Activated T-helper 1 cell treated with anti-CD3 and anti-CD28 coated beads, Interleukin-2, amount 50 U/mL, for 16 hours (primary cell): ENCODE results near the gene IKZF4.
"Not testable (repeated sequence)": the region's sequence is repeated elsewhere in the genome, so short reads cannot be mapped to it uniquely, and the experiment has no call there.

Source experiments
- DNase-seq, 2 donors: peaks; one replicate each; pipeline ENCODE4 v3.0.0-alpha.2; 2020; ENCODE audit warnings: low read depth in 1 of 2, low spot score in 1 of 2

The IKZF4 gene

GRCh38 chr12:56038022-56038655 is 17.3 kb downstream of the IKZF4 start:
- no peak for DNase-seq

DNA sequence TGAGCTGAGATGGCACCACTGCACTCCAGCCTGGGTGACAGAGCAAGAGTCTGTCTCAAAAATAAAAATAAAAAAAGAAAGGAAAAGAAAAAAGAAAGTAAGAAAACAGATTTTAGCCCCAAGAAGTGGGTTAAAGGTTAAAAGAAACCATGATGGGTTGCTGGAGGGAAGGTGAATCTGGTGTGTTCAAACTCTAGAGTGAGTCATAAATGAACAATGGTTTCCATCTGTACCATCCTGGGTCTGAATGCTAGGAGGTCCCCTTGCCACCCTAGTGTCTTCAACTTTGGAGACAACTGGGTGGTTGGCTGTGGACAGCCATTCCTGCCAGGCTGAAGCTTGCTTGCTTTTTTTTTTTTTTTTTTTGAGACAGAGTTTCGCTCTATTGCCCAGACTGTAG is 19.3 kb downstream of the IKZF4 start:
- no peak for DNase-seq

- DNase-seq = no peak
Measured at GRCh38 chr12:56040963-56041551, 20.2 kb downstream of the IKZF4 start.

GRCh38 chr12:56041552-56042429 is 20.9 kb downstream of the IKZF4 start, which contains the start of gene RPS26:
TSS of gene RPS26 (plus strand) at chr12:56041918. CDS start at chr12:56042167, 249 bp downstream.
- peak; percentile 74 to 85 for DNase-seq

GRCh38 chr12:56042430-56042813 is 21.6 kb downstream of the IKZF4 start:
- not testable (repeated sequence) for DNase-seq

GRCh38 chr12:56042843-56043242 is 22.0 kb downstream of the IKZF4 start:
- DNase-seq = no peak

- DNase-seq = no peak
Measured at GRCh38 chr12:56046027-56046780, 25.4 kb downstream of the IKZF4 start.

GRCh38 chr12:56053407-56053893 is 32.6 kb downstream of the IKZF4 start:
- no peak for DNase-seq

DNA sequence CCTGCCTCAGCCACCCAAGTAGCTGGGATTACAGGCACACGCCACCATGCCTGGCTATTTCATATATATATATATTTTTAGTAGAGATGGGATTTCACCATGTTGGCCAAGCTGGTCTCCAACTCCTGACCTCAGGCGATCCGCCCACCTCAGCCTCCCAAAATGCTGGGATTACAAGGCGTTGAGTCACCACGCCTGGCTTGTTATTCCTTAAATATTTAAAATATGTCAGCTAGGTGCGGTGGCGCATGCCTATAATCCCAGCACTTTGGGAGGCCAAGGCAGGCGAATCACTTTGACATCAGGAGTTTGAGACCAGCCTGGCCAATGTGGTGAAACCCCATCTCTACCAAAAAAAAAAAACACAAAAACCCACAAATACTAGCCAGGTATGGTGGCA is 39.1 kb downstream of the IKZF4 start:
- not testable (repeated sequence) for DNase-seq

DNA sequence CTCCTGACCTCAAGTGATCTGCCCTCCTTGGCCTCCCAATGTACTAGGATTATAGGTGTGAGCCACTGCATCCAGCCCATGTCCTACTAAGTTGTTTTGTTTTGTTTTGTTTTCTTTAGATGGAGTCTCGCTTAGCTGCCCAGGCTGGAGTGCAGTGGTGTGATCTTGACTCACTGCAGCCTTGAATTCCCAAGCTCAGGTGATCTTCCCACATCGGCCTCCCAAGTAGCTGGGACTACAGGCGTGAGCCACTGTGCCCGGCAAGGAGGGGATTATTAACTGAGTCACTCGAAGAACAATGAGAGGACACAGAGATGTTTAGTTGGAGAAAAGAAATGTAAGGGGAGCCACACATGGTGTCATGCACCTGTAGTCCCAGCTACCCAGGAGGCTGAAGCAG is 41.1 kb downstream of the IKZF4 start:
- DNase-seq = no peak

DNA sequence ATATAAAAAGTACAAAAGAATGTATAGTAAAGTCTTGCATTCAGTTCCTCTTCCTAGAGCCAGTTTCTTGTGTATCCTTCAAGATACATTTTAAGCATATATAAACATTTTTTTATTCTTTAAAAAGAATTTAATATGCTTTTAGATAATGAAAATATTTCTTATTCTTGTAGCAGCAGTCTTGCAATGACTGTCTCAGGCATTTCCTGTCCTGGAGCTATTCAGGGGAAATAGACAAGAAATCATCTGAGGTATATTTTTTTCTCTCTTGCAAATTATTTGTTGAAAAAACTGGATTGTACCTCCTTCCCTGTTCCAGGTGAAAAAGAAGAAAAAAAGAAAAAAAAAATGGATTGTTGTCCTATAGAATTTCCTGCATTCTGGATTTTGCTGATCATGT is 42.2 kb downstream of the IKZF4 start:
- no peak for DNase-seq

DNA sequence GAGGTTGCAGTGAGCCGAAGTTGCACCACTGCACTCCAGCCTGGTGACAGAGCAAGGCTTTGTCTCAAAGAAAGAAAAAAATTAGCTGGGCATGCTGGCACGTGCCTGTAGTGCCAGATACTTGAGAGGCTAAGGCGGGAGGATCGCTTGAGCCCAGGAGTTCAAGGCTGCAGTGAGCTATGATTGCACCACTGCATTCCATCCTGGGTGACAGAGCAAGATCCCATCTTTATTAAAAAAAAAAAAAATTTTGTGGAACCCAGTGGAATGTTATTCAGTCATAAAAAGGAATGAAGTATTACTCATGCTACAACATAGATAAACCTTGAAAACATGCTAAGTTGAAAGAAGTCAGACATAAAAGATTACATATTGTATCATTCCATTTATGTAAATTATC is 50.8 kb downstream of the IKZF4 start:
- DNase-seq = no peak

DNA sequence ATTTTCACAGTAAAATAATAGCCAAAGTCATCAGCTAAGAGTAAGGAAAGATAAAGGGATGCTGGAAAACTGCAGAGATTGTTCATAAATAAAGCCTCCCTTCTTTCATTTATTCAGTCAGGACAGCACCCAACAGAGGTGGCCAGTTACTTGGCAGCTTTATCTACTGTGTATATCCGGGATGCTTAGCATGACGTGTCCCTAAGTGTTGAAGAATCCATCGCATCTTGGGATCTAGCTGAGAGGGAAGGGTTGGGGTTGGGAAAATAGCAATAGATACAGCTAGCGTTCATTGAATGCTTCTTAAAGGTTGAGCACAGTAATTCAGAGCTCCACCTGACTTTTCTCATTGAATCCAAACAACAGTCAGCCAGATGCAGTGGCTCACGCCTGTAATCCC is 53.6 kb downstream of the IKZF4 start:
- DNase-seq = no peak

DNA sequence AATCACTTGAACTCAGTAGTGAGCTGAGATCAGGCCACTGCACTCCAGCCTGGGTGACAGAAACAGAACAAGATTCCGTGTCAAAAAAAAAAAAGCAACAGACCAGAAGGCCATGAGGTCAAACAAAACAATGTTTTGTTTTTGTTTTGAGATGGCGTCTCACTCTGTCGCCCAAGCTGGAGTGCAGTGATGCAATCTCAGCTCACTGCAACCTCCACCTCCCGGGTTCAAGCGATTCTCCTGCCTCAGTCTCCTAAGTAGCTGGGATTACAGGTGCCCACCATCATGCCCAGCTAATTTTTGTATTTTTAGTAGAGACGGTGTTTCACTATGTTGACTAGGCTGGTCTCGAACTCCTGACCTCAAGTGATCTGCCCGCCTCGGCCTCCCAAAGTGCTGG is 57.1 kb downstream of the IKZF4 start:
- not testable (repeated sequence) for DNase-seq

- no peak for DNase-seq
Measured at GRCh38 chr12:56078427-56078826, 57.6 kb downstream of the IKZF4 start.

GRCh38 chr12:56078931-56079722 is 58.3 kb downstream of the IKZF4 start:
- peak; percentile 22 to 32 for DNase-seq

DNA sequence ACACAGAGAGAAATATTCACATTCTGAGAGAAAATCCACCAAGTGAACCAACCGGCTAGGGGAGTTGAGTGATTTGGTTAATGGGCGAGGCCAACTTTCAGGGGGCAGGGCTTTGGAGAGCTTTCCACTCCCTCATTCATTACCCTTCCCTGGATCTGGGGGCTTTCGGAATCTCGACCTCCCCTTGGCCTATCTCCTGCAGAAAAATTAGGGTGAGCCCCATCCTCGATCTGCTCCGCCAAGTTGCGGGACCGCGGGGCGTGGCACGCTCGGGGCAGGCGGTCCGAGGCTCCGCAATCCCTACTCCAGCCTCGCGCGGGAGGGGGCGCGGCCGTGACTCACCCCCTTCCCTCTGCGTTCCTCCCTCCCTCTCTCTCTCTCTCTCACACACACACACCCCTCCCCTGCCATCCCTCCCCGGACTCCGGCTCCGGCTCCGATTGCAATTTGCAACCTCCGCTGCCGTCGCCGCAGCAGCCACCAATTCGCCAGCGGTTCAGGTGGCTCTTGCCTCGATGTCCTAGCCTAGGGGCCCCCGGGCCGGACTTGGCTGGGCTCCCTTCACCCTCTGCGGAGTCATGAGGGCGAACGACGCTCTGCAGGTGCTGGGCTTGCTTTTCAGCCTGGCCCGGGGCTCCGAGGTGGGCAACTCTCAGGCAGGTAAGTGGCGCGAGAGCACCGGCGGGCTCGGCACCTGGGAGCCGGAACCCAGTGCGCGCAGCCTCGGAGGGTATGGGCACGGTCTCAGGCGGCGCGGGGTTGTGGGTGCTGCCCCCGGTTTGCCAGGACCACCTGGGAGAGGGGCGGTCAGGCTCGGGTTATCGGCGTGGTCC is 59.1 kb downstream of the IKZF4 start, which contains the start of gene ERBB3:
ERBB3 (plus strand) TSS at position 443 of the 833 bp plus-strand sequence; CDS start at position 579, 136 bp downstream.
- peak; percentile 33 to 55 for DNase-seq

- no peak for DNase-seq
Measured at GRCh38 chr12:56080556-56081138, 59.8 kb downstream of the IKZF4 start.
